ENCODE data around the gene CD34. TPM values are rescaled to one million over a fixed set of nuclear protein-coding genes. Genes with fewer than 3 reads are reported as not detected.
A peak's percentile ranks its signal among the peaks of the same experiment; 100 is the strongest.
"Not testable (repeated sequence)": the region's sequence is repeated elsewhere in the genome, so short reads cannot be mapped to it uniquely, and the experiment has no call there.

Gene CD34
- total RNA-seq, 1 donor from 2014 or later: 69.6 TPM

GRCh38 chr1:207938016-207938415 is 27.1 kb upstream of the CD34 start:
- Histone ChIP-seq H3K36me3 (no peaks in the 10 kb centered on the region), H3K4me3 (no peak overlapping the region), H3K9me3 (replicated peaks) (no peaks in the 10 kb centered on the region), H3K27ac (replicated peaks) (peak overlapping the region; percentile 25), H3K27me3 (ENCODE audit: low read depth) (no peaks in the 10 kb centered on the region), H3K4me1 (peaks cover 44% of the 10 kb centered on the region)
- intact Hi-C loops (cut with micrococcal nuclease): no loop called here
- no peak for DNase-seq
- no peak for TF ChIP-seq CTCF (IDR thresholded peaks at IDR 0.05; ENCODE audit: borderline replicate concordance)

GRCh38 chr1:207937204-207937603 is 26.3 kb upstream of the CD34 start:
- no peak for TF ChIP-seq CTCF (IDR thresholded peaks at IDR 0.05; ENCODE audit: borderline replicate concordance)
- Histone ChIP-seq H3K27ac (replicated peaks) (no peak overlapping the region), H3K27me3 (ENCODE audit: low read depth) (no peaks in the 10 kb centered on the region), H3K4me1 (peaks cover 40% of the 10 kb centered on the region), H3K36me3 (no peaks in the 10 kb centered on the region), H3K4me3 (no peak overlapping the region), H3K9me3 (replicated peaks) (no peaks in the 10 kb centered on the region)
- intact Hi-C loops (cut with micrococcal nuclease): no loop called here
- DNase-seq: no peak

- Histone ChIP-seq H3K4me3 (no peak overlapping the region), H3K27ac (replicated peaks) (no peak overlapping the region), H3K27me3 (ENCODE audit: low read depth) (no peaks in the 10 kb centered on the region), H3K4me1 (peaks cover 20% of the 10 kb centered on the region), H3K36me3 (no peaks in the 10 kb centered on the region), H3K9me3 (replicated peaks) (peaks cover 9% of the 10 kb centered on the region)
- no peak for TF ChIP-seq CTCF (IDR thresholded peaks at IDR 0.05; ENCODE audit: borderline replicate concordance)
- intact Hi-C loops (cut with micrococcal nuclease): no loop called here
- no peak for DNase-seq
These were observed 24.2 kb upstream of the CD34 start for GRCh38 chr1:207935166-207935583.

- Histone ChIP-seq H3K4me3 (no peak overlapping the region), H3K27ac (replicated peaks) (no peak overlapping the region), H3K9me3 (replicated peaks) (peaks cover 12% of the 10 kb centered on the region), H3K36me3 (no peaks in the 10 kb centered on the region), H3K4me1 (peaks cover 7% of the 10 kb centered on the region), H3K27me3 (ENCODE audit: low read depth) (no peaks in the 10 kb centered on the region)
- intact Hi-C loops (cut with micrococcal nuclease): no loop called here
- no peak for TF ChIP-seq CTCF (IDR thresholded peaks at IDR 0.05; ENCODE audit: borderline replicate concordance)
- DNase-seq: no peak
These were observed 22.4 kb upstream of the CD34 start for GRCh38 chr1:207933205-207933800.

GRCh38 chr1:207926984-207927383 is 16.1 kb upstream of the CD34 start:
- intact Hi-C loops (cut with micrococcal nuclease): no loop called here
- no peaks in the 10 kb centered on the region for H3K36me3 ChIP-seq

GRCh38 chr1:207925969-207926368 is 15.0 kb upstream of the CD34 start:
- intact Hi-C loops (cut with micrococcal nuclease); DNase-seq; H3K27me3 ChIP-seq (ENCODE audit: low read depth); H3K4me3 ChIP-seq; H3K36me3 ChIP-seq: not testable (repeated sequence)
- Histone ChIP-seq H3K4me1 (peaks cover 55% of the 10 kb centered on the region), H3K9me3 (replicated peaks) (peaks cover 10% of the 10 kb centered on the region), H3K27ac (replicated peaks) (peak overlapping the region; percentile 88)

More at GRCh38 chr1:207926984-207927383, 16.1 kb upstream of the CD34 start:
- DNase-seq: no peak
- Histone ChIP-seq H3K27me3 (ENCODE audit: low read depth) (no peaks in the 10 kb centered on the region), H3K4me3 (no peak overlapping the region), H3K4me1 (peaks cover 44% of the 10 kb centered on the region), H3K9me3 (replicated peaks) (peaks cover 12% of the 10 kb centered on the region), H3K27ac (replicated peaks) (no peak overlapping the region)
- TF ChIP-seq CTCF (IDR thresholded peaks at IDR 0.05; ENCODE audit: borderline replicate concordance): no peak
